ENCODE data around the gene DCAF7.

DNA sequence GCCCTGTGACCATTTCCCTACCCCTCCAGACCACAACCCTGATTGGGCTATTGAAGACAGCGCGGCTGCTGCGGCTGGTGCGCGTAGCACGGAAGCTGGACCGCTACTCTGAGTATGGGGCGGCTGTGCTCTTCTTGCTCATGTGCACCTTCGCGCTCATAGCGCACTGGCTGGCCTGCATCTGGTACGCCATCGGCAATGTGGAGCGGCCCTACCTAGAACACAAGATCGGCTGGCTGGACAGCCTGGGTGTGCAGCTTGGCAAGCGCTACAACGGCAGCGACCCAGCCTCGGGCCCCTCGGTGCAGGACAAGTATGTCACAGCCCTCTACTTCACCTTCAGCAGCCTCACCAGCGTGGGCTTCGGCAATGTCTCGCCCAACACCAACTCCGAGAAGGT is 14.6 kb upstream of the DCAF7 start:
- TF ChIP-seq, protein P1, sequence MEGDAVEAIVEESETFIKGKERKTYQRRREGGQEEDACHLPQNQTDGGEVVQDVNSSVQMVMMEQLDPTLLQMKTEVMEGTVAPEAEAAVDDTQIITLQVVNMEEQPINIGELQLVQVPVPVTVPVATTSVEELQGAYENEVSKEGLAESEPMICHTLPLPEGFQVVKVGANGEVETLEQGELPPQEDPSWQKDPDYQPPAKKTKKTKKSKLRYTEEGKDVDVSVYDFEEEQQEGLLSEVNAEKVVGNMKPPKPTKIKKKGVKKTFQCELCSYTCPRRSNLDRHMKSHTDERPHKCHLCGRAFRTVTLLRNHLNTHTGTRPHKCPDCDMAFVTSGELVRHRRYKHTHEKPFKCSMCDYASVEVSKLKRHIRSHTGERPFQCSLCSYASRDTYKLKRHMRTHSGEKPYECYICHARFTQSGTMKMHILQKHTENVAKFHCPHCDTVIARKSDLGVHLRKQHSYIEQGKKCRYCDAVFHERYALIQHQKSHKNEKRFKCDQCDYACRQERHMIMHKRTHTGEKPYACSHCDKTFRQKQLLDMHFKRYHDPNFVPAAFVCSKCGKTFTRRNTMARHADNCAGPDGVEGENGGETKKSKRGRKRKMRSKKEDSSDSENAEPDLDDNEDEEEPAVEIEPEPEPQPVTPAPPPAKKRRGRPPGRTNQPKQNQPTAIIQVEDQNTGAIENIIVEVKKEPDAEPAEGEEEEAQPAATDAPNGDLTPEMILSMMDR (conservative IDR thresholded peaks at IDR 0.05): no peak
- TF ChIP-seq ZFX (IDR thresholded peaks at IDR 0.05): no peak
